Osteoblast (primary cell): ENCODE measurements around the gene BTBD2. TPM values are rescaled to one million over a fixed set of nuclear protein-coding genes. Genes with fewer than 3 reads are reported as not detected.

Source experiments
- DNase-seq: peaks from one replicate; pipeline ENCODE4 v3.0.0; 2011; ENCODE audit warnings: low spot score, mixed read lengths; ENCODE audit not compliant: insufficient read length; ENCODE audit errors: missing footprints
- H2AFZ ChIP-seq: 2 replicates; pipeline ENCODE4 v1.6.0; 2011; ENCODE audit warnings: mild to moderate bottlenecking, low read length
- H3K27ac ChIP-seq: 2 replicates; pipeline ENCODE4 v1.5.1; 2011; ENCODE audit warnings: mild to moderate bottlenecking, low read depth, low read length, moderate library complexity
- H3K27me3 ChIP-seq: 2 replicates; pipeline ENCODE4 v1.6.0; 2012; ENCODE audit warnings: mild to moderate bottlenecking, control low read depth, inconsistent platforms, low read length, moderate library complexity; ENCODE audit not compliant: insufficient read depth
- H3K36me3 ChIP-seq: 2 replicates; pipeline ENCODE4 v1.5.1; 2011; ENCODE audit warnings: mild to moderate bottlenecking, low read length, control low read depth, moderate library complexity; ENCODE audit not compliant: insufficient read depth
- H3K4me1 ChIP-seq: 2 replicates; pipeline ENCODE4 v1.5.1; 2011; ENCODE audit warnings: mild to moderate bottlenecking, low read length, control low read depth, moderate library complexity; ENCODE audit not compliant: insufficient read depth
- H3K4me2 ChIP-seq: 2 replicates; pipeline ENCODE4 v1.6.0; 2011; ENCODE audit warnings: mild to moderate bottlenecking, low read length; ENCODE audit not compliant: insufficient read depth
- H3K4me3 ChIP-seq: fragments of 200-600 bp; sonication (generic); 3 replicates; pipeline ENCODE4 v1.5.1; 2012; ENCODE audit warnings: mild to moderate bottlenecking, low read length, inconsistent platforms; ENCODE audit not compliant: insufficient read depth
- H3K79me2 ChIP-seq: 2 replicates; pipeline ENCODE4 v1.6.0; 2012; ENCODE audit warnings: mild to moderate bottlenecking, low read length, control low read depth, inconsistent platforms; ENCODE audit not compliant: insufficient read depth
- H3K9me3 ChIP-seq: 2 replicates; pipeline ENCODE4 v1.5.1; 2011; ENCODE audit warnings: low read depth, low read length, control low read depth
- H4K20me1 ChIP-seq: 2 replicates; pipeline ENCODE4 v1.6.0; 2012; ENCODE audit warnings: mild to moderate bottlenecking, low read length, control low read depth; ENCODE audit not compliant: insufficient read depth
- total RNA-seq: library from RNA; depleted of rRNA; stranded (reverse); fragments of >200 nt; gene quantifications from 2 replicates; pipeline ENCODE4 v1.2.3, GENCODE V29; 2012
- TF ChIP-seq, protein P1 (sequence below): IDR thresholded peaks from 2 replicates; pipeline ENCODE4 v1.5.1; 2011; ENCODE audit warnings: mild to moderate bottlenecking, low read depth, low read length, moderate library complexity; ENCODE audit errors: extremely low read depth

BTBD2 gene
- total RNA-seq, 1 donor, result 57.5 TPM

DNA sequence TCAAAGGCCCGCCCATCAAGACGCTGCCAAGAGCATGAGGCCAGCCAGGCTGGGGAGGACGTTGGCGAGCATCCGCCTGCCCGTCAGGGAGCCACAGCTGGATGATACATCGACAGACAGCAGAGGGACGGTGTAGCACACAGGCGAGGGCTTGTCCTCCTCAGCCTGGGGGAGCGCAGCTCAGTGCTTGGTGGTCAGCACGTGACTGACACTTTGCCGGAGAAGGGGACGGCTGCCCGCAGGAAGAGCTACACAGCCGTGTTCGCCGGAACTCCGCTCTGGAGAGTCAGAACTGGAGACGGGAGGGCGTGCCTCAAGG lies 40.4 kb downstream of the BTBD2 start:
- H3K79me2 ChIP-seq, result peaks cover 56% of the 10 kb centered on the region

DNA sequence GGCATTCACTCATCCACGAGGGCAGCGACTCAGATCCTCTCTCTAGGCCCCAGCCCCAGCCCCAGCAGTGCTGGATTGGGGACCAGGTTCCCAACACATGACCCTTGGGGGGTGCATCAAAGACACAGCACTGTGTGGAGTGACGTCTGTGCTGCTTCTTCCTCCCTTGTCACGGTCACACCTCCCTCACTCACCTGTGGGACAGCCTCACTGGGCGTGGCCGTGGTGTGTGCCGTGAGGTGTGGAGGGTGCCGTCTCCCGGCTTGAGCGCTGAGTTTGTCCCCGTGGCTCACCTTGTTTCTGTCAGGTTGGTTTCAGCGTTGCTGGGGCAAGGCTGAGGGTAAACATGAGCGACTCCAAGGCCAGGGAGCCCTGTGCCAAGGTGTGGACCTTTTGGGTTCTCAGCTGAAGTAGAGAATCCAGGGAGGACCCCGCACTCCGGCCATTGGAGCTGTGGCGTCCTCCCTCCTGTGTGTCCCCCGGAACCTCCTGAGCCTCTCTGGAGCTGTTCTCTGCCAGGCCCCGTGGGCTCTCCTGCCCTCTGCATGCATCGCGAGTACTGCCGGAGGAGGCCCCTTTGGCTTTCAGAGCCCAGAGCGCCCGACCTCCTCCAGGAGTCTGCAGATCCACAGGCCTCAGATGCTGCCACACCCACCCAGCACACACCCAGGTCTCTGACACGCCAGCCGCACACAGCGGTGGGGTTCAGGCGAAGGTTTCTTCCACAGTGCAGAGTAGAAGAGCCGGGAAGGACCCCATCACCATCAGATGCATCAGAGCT lies 40.9 kb downstream of the BTBD2 start:
- no peaks in the 10 kb centered on the region for H3K27me3 ChIP-seq
- no peaks in the 10 kb centered on the region for H3K4me1 ChIP-seq
- H3K9me3 ChIP-seq, result no peaks in the 10 kb centered on the region
- H3K79me2 ChIP-seq, result peaks cover 61% of the 10 kb centered on the region
- TF ChIP-seq, protein P1, sequence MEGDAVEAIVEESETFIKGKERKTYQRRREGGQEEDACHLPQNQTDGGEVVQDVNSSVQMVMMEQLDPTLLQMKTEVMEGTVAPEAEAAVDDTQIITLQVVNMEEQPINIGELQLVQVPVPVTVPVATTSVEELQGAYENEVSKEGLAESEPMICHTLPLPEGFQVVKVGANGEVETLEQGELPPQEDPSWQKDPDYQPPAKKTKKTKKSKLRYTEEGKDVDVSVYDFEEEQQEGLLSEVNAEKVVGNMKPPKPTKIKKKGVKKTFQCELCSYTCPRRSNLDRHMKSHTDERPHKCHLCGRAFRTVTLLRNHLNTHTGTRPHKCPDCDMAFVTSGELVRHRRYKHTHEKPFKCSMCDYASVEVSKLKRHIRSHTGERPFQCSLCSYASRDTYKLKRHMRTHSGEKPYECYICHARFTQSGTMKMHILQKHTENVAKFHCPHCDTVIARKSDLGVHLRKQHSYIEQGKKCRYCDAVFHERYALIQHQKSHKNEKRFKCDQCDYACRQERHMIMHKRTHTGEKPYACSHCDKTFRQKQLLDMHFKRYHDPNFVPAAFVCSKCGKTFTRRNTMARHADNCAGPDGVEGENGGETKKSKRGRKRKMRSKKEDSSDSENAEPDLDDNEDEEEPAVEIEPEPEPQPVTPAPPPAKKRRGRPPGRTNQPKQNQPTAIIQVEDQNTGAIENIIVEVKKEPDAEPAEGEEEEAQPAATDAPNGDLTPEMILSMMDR, result no peak
- H3K4me2 ChIP-seq, result no peak overlapping the region
- no peak overlapping the region for H3K4me3 ChIP-seq
- peaks cover 45% of the 10 kb centered on the region for H4K20me1 ChIP-seq
- H3K36me3 ChIP-seq, result no peaks in the 10 kb centered on the region
- H3K27ac ChIP-seq, result no peak overlapping the region
- no peak overlapping the region for H2AFZ ChIP-seq
- DNase-seq, result no peak

More for the DNA sequence above, 40.4 kb downstream of the BTBD2 start:
- no peaks in the 10 kb centered on the region for H3K27me3 ChIP-seq
- no peak for DNase-seq
- H3K27ac ChIP-seq, result no peak overlapping the region
- H4K20me1 ChIP-seq, result peaks cover 40% of the 10 kb centered on the region
- no peak overlapping the region for H2AFZ ChIP-seq
- no peak overlapping the region for H3K4me3 ChIP-seq
- H3K4me1 ChIP-seq, result no peaks in the 10 kb centered on the region
- H3K36me3 ChIP-seq, result peaks cover 2% of the 10 kb centered on the region
- TF ChIP-seq, protein P1, result no peak
- H3K4me2 ChIP-seq, result no peak overlapping the region
- no peaks in the 10 kb centered on the region for H3K9me3 ChIP-seq

DNA sequence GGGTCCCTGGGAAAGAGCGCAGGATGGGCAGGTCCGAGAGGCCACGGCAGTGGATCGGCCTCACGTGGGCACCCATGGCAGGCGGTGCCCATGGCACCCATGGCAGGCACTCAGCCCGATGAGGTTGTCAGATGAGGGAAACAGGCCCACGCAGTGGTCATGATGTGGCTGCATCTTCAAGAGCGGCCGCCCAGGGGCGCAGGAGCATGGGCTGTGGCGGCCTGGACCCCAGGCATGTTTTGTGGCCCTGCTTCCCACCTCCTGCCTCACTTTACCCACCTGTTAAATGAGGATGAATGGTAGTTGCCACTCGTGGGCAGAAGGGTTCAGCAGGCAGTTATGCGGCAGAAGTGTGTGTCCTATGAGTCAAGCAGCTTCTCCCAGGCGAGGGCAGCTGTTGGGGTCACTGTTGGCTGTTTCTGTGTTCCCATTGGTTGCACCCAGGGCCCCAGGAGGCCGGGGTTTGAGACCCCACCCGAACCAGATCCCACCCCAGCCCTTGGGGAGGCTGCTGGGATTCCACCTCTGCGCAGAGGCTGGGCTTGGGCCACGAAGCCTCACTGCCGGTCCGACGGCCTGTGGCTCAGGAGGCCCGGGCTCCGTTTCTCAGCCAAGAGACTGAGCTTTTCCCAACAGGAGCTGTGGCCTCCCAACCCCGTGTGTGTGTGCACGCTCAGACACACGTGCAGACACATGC lies 44.6 kb downstream of the BTBD2 start:
- TF ChIP-seq, protein P1, result no peak
- H3K79me2 ChIP-seq, result peaks cover 63% of the 10 kb centered on the region
- no peaks in the 10 kb centered on the region for H3K36me3 ChIP-seq
- H3K4me3 ChIP-seq, result no peak overlapping the region
- no peaks in the 10 kb centered on the region for H3K9me3 ChIP-seq
- no peak overlapping the region for H3K27ac ChIP-seq
- no peak overlapping the region for H2AFZ ChIP-seq
- H3K27me3 ChIP-seq, result no peaks in the 10 kb centered on the region
- peaks cover 54% of the 10 kb centered on the region for H4K20me1 ChIP-seq
- H3K4me2 ChIP-seq, result no peak overlapping the region
- no peaks in the 10 kb centered on the region for H3K4me1 ChIP-seq
- DNase-seq, result peak; percentile 92
